ENCODE results near the gene GALNT9. TPM values are rescaled to one million over a fixed set of nuclear protein-coding genes. Genes with fewer than 3 reads are reported as not detected.

GALNT9 gene
- total and polyA plus RNA-seq, 8 donors = 0.15 to 3.1 (median 0.19) TPM; not detected in 5

GRCh38 chr12:132239796-132240668, 89.4 kb downstream of the GALNT9 start:
- Histone ChIP-seq H3K9me3 (no peaks in the 10 kb centered on the region), H3K27me3 (peaks cover 0 to 12% (median 0%) of the 10 kb centered on the region in 3 donors), H3K27ac (no peak overlapping the region), H3K4me1 (peaks cover 0 to 6% (median 0%) of the 10 kb centered on the region in 4 donors), H3K36me3 (no peaks in the 10 kb centered on the region), H3K4me3 (no peak overlapping the region)
- intact Hi-C loops (cut with DNase I; ENCODE audit: low total_unique reads) = no loop called here
- no peak for DNase-seq
- 60 to 84% (median 80%) methylated on average over 11 to 32 of the region's 32 CpGs for WGBS, 5 donors
- TF ChIP-seq POLR2A (IDR thresholded peaks at IDR 0.05) (no peak), CTCF (IDR thresholded peaks at IDR 0.05) (no peak), POLR2AphosphoS5 (IDR thresholded peaks at IDR 0.05) (no peak), EP300 (IDR thresholded peaks at IDR 0.05) (no peak)

- Histone ChIP-seq H3K27ac (no peak overlapping the region), H3K36me3 (no peaks in the 10 kb centered on the region), H3K4me3 (no peak overlapping the region), H3K27me3 (peaks cover 0 to 12% (median 0%) of the 10 kb centered on the region in 3 donors), H3K9me3 (no peaks in the 10 kb centered on the region), H3K4me1 (peaks cover 0 to 6% (median 0%) of the 10 kb centered on the region in 4 donors)
- no peak for DNase-seq
- no peak for TF ChIP-seq CTCF (IDR thresholded peaks at IDR 0.05)
- no peak for TF ChIP-seq POLR2A (IDR thresholded peaks at IDR 0.05)
- TF ChIP-seq EP300 (IDR thresholded peaks at IDR 0.05) = no peak
- no peak for TF ChIP-seq POLR2AphosphoS5 (IDR thresholded peaks at IDR 0.05)
- intact Hi-C loops (cut with DNase I; ENCODE audit: low total_unique reads) = no loop called here
Observed at GRCh38 chr12:132239392-132239791, 90.0 kb downstream of the GALNT9 start.

- TF ChIP-seq EP300 (IDR thresholded peaks at IDR 0.05) = no peak
- TF ChIP-seq CTCF (IDR thresholded peaks at IDR 0.05) = no peak
- no peak for TF ChIP-seq POLR2AphosphoS5 (IDR thresholded peaks at IDR 0.05)
- TF ChIP-seq POLR2A (IDR thresholded peaks at IDR 0.05) = no peak
- WGBS, 5 donors = 31 to 61% (median 52%) methylated on average over 5 of the region's 5 CpGs
- no peak for DNase-seq
Observed at GRCh38 chr12:132238884-132239283, 90.5 kb downstream of the GALNT9 start.

GRCh38 chr12:132238488-132238854, 90.9 kb downstream of the GALNT9 start:
- Histone ChIP-seq H3K36me3 (no peaks in the 10 kb centered on the region), H3K4me1 (peaks cover 0 to 6% (median 0%) of the 10 kb centered on the region in 4 donors), H3K27ac (no peak overlapping the region), H3K4me3 (no peak overlapping the region), H3K9me3 (no peaks in the 10 kb centered on the region), H3K27me3 (peaks cover 0 to 12% (median 0%) of the 10 kb centered on the region in 3 donors)
- intact Hi-C loops (cut with DNase I; ENCODE audit: low total_unique reads) = no loop called here
- WGBS, 5 donors = 53 to 74% (median 62%) methylated on average over 8 to 9 of the region's 9 CpGs
- TF ChIP-seq POLR2AphosphoS5 (IDR thresholded peaks at IDR 0.05) (no peak), EP300 (IDR thresholded peaks at IDR 0.05) (no peak), POLR2A (IDR thresholded peaks at IDR 0.05) (no peak), CTCF (IDR thresholded peaks at IDR 0.05) (no peak)
- DNase-seq = no peak

More at GRCh38 chr12:132238884-132239283, 90.5 kb downstream of the GALNT9 start:
- H3K9me3 ChIP-seq = no peaks in the 10 kb centered on the region
- no peak overlapping the region for H3K27ac ChIP-seq
- peaks cover 0 to 6% (median 0%) of the 10 kb centered on the region in 4 donors for H3K4me1 ChIP-seq
- intact Hi-C loops (cut with DNase I; ENCODE audit: low total_unique reads) = no loop called here
- H3K4me3 ChIP-seq = no peak overlapping the region
- H3K36me3 ChIP-seq = no peaks in the 10 kb centered on the region
- peaks cover 0 to 12% (median 0%) of the 10 kb centered on the region in 3 donors for H3K27me3 ChIP-seq
